ENCODE measurements around the gene NCAPG2.

DNA sequence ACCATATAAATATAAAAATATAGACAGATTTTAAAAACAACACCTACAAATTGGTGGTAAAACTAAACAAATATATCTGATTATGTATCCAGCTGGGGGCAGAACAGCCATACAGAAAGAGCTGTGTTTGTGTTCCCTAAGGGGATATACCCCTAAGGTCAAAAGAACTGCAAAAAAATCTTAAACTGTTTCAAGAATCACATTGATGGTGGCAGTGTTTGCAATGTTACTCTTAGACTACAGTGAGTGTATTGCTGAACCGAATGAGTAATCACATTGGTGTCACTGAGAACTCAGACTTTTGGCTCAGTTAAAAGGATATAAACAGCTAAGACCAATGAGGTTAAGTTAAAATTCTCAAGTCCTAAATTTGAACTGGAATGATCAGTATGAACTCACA is 89.9 kb downstream of the NCAPG2 start:
- TF ChIP-seq, protein P1, sequence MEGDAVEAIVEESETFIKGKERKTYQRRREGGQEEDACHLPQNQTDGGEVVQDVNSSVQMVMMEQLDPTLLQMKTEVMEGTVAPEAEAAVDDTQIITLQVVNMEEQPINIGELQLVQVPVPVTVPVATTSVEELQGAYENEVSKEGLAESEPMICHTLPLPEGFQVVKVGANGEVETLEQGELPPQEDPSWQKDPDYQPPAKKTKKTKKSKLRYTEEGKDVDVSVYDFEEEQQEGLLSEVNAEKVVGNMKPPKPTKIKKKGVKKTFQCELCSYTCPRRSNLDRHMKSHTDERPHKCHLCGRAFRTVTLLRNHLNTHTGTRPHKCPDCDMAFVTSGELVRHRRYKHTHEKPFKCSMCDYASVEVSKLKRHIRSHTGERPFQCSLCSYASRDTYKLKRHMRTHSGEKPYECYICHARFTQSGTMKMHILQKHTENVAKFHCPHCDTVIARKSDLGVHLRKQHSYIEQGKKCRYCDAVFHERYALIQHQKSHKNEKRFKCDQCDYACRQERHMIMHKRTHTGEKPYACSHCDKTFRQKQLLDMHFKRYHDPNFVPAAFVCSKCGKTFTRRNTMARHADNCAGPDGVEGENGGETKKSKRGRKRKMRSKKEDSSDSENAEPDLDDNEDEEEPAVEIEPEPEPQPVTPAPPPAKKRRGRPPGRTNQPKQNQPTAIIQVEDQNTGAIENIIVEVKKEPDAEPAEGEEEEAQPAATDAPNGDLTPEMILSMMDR (IDR thresholded peaks at IDR 0.05) = no peak
- TF ChIP-seq ZFX (IDR thresholded peaks at IDR 0.05; ENCODE audit: borderline replicate concordance) = no peak

Measured in 22Rv1 (cell line).